HG03575 (cell line): ENCODE results near the gene ANXA10.
"Not testable (repeated sequence)": the region's sequence is repeated elsewhere in the genome, so short reads cannot be mapped to it uniquely, and the experiment has no call there.

Experiments used
- ATAC-seq: cut with Tn5 transposase; IDR thresholded peaks from one replicate; pipeline ENCODE4 v1.9.1; 2021; ENCODE audit not compliant: unreplicated experiment, insufficient number of reproducible peaks, low FRiP score; ENCODE audit errors: extremely low read depth

The ANXA10 gene

GRCh38 chr4:168109527-168109926, 17.2 kb downstream of the ANXA10 start:
- no peak for ATAC-seq

DNA sequence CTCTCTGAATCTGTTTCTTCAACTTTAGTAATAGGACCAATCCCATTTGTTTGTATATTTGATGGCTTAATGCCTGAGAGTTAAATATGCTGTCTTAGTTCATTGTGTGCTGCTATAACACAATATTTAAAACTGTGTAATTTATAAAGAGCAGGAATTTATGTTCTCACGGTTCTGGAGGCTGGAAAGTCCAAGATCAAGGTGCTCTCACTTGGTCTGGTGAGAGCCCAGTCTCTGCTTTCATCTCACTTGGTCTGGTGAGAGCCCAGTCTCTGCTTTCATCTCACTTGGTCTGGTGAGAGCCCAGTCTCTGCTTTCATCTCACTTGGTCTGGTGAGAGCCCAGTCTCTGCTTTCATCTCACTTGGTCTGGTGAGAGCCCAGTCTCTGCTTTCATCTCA, 20.7 kb downstream of the ANXA10 start:
- not testable (repeated sequence) for ATAC-seq

DNA sequence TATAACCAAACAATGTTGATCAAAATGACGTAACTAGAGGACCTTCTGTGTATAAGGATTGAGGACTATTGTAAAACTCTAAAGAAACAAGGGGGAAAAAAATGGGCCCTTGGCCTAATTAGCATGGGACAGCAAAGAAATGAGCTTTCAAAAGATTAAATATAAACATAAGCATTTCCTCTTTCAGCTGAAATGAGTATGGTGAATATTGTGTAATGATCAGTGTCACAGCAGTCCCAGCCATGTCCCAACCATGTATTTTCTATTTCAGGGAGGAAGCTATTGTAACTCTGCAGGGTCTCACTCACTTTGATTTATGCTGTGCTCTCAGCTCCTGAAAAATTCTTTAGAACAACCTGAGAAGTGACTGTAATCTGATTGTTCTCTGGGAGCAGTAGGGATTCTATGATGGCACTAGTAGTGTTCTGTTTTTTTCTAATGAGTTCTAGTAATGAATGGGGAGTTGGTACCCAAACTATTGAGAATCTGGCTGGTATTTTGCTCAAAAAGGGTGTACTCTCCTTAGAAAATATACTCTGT, 25.8 kb downstream of the ANXA10 start:
- ATAC-seq, result no peak

DNA sequence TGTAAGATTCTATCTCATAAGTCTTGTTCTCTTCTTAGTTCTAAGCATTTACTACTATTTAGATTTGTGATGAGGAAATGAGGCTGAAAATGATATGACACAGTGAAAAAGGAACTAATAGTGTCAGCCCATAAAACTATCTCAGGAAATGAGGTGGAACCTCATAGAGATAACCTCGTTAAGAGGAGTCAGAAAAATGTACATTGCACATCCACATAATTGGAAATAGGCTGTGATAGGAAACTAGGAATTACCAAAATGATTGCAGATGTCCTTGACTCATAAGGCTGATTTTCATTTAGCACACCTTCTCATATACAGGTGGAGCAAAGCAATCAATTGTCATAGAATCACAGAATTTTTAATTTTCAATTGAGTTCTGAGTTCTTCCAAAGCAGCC, 26.8 kb downstream of the ANXA10 start:
- ATAC-seq, result no peak

GRCh38 chr4:168119890-168120289, 27.6 kb downstream of the ANXA10 start:
- ATAC-seq, result no peak

DNA sequence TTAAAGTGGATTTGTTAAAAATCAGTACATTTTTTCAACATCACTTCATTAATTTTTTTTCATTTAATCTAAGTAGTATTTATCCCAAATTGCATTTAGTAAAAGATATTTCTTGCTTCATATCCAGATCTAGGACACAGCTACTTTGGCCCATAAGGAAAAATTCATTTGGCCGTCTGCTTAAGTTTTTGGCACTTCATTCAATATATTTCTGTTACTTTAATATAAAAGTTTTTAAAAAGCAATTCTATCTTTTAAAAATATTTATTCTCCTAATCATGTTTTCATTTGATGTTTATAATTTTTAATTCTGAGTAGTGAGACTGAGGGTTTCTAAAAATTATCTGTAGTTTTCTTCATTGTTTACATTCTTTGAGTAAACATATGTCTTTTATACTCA, 28.5 kb downstream of the ANXA10 start:
- ATAC-seq, result no peak

- no peak for ATAC-seq
Measured at GRCh38 chr4:168124008-168124641, 31.8 kb downstream of the ANXA10 start.

GRCh38 chr4:168126952-168127351, 34.6 kb downstream of the ANXA10 start:
- no peak for ATAC-seq

GRCh38 chr4:168128601-168129000, 36.3 kb downstream of the ANXA10 start:
- ATAC-seq, result no peak

DNA sequence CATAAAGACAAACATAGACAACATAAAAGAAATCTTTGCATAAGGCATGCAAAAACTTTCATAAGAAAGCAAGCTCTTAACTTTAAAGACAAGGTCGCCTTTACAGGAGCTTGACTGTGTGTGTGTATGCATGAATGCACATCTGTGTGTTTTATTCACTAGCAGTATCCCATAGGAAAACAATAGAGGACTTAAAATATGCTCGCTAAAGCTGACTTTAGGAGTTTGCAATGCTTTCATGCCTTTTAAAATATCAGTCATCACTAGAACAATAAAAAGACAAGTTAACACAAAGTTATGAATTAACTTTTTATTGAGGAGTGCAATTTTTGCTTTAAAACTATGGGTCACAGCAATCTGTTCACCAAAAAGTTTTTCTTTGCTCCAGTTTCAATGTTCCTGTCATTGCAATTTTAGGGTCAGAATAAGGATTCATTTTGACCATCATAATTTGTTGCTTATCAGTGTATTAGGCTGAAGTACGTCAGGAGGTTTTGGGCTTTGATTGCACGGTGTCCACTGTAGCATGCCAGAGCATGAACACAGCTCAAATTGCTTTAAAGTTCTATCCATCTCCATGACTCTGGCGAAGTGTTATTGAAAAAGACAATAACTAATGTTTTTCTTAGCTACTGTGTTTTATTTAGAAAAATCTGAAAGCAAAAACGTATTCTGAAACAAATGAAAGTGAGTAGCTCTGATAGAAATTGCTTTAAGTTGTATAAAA, 36.9 kb downstream of the ANXA10 start:
- ATAC-seq, result no peak

DNA sequence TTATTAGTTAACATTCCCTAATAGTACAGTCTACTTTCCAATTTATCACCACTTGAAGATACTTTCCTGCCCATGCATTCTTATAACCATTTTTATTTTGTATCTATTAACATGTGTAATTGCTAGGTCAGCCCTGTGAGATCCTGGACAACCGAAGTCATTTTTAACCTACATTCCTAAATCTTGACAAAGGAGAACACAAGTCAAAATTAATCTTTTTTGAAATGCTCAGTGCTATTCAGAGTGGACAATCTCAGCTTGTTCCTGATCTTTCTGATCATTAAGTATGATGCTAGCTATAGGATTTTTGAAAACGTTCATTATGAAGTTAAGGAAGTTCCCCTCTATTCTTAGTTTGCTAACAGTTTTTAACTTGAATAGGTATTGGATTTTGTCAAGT, 37.5 kb downstream of the ANXA10 start:
- ATAC-seq, result no peak

GRCh38 chr4:168131196-168131595, 38.9 kb downstream of the ANXA10 start:
- ATAC-seq, result no peak

DNA sequence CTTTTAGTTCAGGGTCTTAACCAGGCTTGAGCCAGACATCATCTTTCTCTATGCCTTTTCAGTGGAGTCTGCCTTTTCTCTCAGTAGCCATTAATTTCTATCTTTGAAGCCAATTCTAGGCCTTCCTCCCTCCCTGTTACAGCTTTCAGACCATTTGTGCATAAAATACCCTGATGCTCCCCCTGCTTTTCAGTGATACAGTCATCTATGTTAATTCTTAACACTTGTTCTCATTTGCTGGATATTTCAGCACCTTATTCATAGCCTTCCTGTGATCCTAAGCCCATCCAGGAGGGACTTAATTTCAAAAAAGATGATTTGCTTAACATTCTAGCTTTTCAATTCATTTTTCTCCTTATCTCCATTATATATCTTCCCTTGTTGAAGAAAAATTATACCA, 42.3 kb downstream of the ANXA10 start:
- no peak for ATAC-seq

DNA sequence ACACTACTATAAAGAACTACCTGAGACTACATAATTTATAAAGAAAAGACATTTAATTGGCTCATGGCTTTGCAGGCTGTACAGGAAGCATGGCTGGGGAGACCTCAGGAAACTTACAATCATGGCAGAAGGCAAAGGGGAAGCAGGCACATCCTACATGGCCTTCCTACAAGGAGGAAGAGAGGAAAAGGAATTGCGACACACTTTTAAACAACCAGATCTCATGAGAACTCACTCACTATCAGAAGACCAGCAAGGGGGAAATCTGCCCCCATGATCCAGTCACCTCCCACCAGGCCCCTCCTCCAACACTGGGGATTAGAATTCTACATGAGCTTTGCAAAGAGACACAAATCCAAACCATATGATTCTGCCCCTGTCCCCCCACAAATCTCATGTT, 43.5 kb downstream of the ANXA10 start:
- ATAC-seq, result not testable (repeated sequence)

GRCh38 chr4:168137695-168138094, 45.4 kb downstream of the ANXA10 start:
- not testable (repeated sequence) for ATAC-seq

- no peak for ATAC-seq
Measured at GRCh38 chr4:168138143-168138542, 45.8 kb downstream of the ANXA10 start.

DNA sequence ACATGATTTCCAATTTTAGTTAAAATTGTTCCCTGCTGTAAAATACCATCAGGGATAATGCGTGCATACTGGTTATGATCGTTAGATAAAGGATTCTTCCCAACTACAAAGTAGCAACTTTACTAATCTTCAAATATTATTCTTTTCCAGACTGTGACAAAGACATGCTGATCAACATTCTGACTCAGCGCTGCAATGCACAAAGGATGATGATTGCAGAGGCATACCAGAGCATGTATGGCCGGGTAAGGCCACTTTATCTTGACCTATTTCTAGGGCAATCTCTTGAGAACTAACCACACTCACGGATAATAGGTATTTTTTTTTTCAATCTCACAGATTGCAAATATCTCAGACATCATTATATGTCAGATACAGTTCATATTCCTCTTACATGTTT, 47.0 kb downstream of the ANXA10 start:
- no peak for ATAC-seq

- no peak for ATAC-seq
Measured at GRCh38 chr4:168141733-168142132, 49.4 kb downstream of the ANXA10 start.

GRCh38 chr4:168143601-168144000, 51.3 kb downstream of the ANXA10 start:
- ATAC-seq, result no peak

DNA sequence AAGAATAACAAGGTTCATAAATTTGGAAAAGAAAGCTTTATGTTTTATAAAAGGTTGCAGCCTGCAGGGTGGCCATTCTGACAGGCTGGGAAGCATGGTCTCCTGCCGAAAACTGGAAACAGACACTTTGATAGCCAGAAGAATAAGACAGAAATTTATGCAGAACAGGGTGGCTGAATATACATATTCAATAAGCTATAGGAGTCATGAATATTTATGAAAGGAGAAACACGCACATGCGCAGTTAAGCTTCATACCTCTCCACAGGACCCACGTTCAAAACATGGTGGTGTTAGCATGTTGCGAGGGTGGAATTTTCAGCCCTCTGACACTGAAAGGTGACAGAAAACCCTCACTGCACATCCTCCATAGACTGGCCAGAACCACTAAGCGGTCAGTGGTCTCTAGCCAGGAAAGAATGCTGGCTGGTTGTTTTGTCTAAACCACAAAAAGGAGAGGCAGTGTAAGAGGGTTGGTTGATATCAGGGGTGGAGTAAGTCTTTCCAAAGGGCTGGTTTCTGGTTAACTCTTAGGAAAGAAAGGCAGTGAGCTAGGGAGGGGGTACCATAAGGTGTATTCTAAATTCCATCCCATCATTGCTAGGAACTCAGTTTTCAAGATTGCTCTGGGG, 58.2 kb downstream of the ANXA10 start:
- ATAC-seq, result no peak
